HFF-Myc (cell line): ENCODE measurements around the gene KAZN.

Experiments used
- DNase-seq: peaks from one replicate; pipeline ENCODE4 v3.0.0-alpha.2; 2011; ENCODE audit warnings: low read depth; ENCODE audit errors: extremely low read depth
- H3K4me3 ChIP-seq: replicated peaks from 2 replicates; pipeline ENCODE4 v1.5.1; 2011; ENCODE audit warnings: low read depth, mild to moderate bottlenecking, control low read depth, low read length
- CTCF ChIP-seq: IDR thresholded peaks from 2 replicates; pipeline ENCODE4 v1.5.1; 2012; ENCODE audit warnings: mild to moderate bottlenecking, low read depth, low read length, control low read depth; ENCODE audit errors: missing control alignments

KAZN gene

GRCh38 chr1:14610761-14611160, 12.3 kb downstream of the KAZN start:
- TF ChIP-seq CTCF = no peak
- H3K4me3 ChIP-seq = no peak overlapping the region
- DNase-seq = no peak

GRCh38 chr1:14611792-14612191, 13.3 kb downstream of the KAZN start:
- TF ChIP-seq CTCF = no peak
- no peak for DNase-seq
- no peak overlapping the region for H3K4me3 ChIP-seq

- no peak for TF ChIP-seq CTCF
- no peak for DNase-seq
- H3K4me3 ChIP-seq = no peak overlapping the region
These were observed 13.8 kb downstream of the KAZN start for GRCh38 chr1:14612256-14612655.

GRCh38 chr1:14613926-14614325, 15.4 kb downstream of the KAZN start:
- H3K4me3 ChIP-seq = no peak overlapping the region
- DNase-seq = no peak
- no peak for TF ChIP-seq CTCF

- DNase-seq = no peak
- no peak for TF ChIP-seq CTCF
- H3K4me3 ChIP-seq = no peak overlapping the region
These were observed 15.9 kb downstream of the KAZN start for GRCh38 chr1:14614341-14614740.

- H3K4me3 ChIP-seq = no peak overlapping the region
- no peak for TF ChIP-seq CTCF
- no peak for DNase-seq
These were observed 17.2 kb downstream of the KAZN start for GRCh38 chr1:14615549-14616218.
